ENCODE data around the gene ZNF787. TPM values are rescaled to one million over a fixed set of nuclear protein-coding genes. Genes with fewer than 3 reads are reported as not detected.

Gene ZNF787
- total and polyA plus RNA-seq, 2 of the 8 experiments (the other 6 are each of a cell fraction or from before 2014, with no cell fraction given), result 19.7 to 56.0 TPM

DNA sequence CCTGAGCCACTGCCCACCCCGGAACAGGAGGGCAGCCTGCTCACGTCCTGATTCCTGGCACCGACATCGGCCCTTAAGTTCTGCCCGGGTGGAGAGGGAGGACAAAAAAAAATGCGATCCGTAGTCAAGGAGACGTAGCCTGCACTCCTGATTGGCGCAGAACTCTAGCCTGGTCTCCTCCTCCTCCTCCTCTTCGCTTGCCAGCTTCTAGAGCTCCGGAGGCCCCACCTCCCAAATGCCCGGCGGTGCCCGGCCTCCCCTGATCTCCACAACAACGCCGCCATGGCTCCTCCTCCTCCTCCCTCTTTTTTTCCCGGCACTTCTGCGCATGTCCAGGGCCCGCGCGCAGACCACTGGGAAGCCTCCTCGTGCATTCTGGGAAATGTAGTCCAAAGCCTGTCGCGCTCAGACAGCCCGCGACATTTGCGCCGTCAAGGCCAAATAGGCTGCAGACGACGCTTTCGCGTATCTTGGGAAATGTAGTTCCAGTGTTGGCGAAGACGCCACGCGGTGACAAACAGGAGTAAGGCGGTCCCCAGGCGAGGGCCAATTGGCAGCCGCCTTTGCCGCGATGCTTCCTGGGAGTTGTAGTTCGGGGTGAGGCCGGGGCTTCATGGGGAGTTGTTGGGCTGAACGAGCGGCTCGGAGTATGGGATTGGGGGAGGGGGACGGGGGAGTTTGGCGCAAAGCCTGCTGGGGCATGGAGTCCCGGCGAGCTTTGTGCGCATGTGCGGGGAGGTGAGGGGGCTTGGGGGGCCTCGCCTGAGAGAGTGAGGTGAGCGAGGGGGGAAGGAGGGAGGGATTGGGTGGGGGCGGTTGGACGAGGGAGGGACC, 19.7 kb upstream of the ZNF787 start, which contains the start of gene ZNF444 (continued):
- TF ChIP-seq BACH1 (IDR thresholded peaks at IDR 0.05; ENCODE audit: low read length), result no peak
- peak; percentile 95 for TF ChIP-seq SIX5 (IDR thresholded peaks at IDR 0.05; ENCODE audit: low read depth, low read length)
- TF ChIP-seq KDM5A (IDR thresholded peaks at IDR 0.05; ENCODE audit: low read length), result no peak
- no peak for TF ChIP-seq CEBPB (IDR thresholded peaks at IDR 0.05; ENCODE audit: low read depth, low read length)
- no peak for TF ChIP-seq SRF (IDR thresholded peaks at IDR 0.05; ENCODE audit: low read depth, low read length)
- TF ChIP-seq YY1 (IDR thresholded peaks at IDR 0.05; ENCODE audit: low read depth, low read length), result no peak; the same call in 1 of the 2 replicates
- TF ChIP-seq JUND (IDR thresholded peaks at IDR 0.05; ENCODE audit: low read length), result no peak
- TF ChIP-seq BCL11A (IDR thresholded peaks at IDR 0.05; ENCODE audit: low read depth in 2 of 2, low read length in 2 of 2), result no peak
- no peak for TF ChIP-seq JUN (IDR thresholded peaks at IDR 0.05; ENCODE audit: low read depth, low read length)
- TF ChIP-seq RBBP5 (IDR thresholded peaks at IDR 0.05; ENCODE audit: borderline replicate concordance, low read depth, low read length), result no peak

All from H1 (cell line).